Thyroid gland (tissue), 4 donors: ENCODE results near the gene PSMC3.

Experiments used
- POLR2A ChIP-seq, 2 donors: fragments of 450-650 bp; IDR thresholded peaks; one replicate each; pipeline ENCODE4 v1.6.1; 2017; ENCODE audit warnings: antibody characterized with exemption in 2 of 2, mild to moderate bottlenecking in 2 of 2, moderate library complexity in 1 of 2
- TF ChIP-seq, protein P1 (sequence below), 6 experiments: fragments of 200-600 bp in 3 of 6; fragments of 450-650 bp in 3 of 6; sonication (generic) in 3 of 6; IDR thresholded peaks; one replicate each; pipeline ENCODE4 v1.5.1; 2016 to 2019; ENCODE audit warnings: antibody characterized with exemption in 6 of 6, mild to moderate bottlenecking in 2 of 6, inconsistent platforms in 1 of 6, moderate library complexity in 1 of 6

DNA sequence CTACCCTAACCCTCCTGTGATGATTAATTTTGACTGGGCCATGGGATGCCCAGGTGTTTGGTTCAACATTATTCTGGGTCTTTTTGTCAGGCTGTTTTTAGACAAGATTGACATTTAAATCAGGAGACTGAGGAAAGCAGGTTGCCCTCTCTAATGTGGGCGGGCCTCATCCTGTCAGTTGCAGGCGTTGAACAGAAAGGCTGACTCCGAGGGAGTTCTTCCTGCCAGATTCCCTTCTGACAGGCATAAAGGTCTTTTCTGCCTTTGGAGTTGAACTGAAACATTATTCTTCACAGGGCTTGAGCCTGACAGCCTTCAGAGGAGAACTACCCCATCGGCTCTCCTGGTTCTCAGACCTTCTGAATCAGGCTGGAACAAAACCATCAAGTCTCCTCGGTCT, 4.3 kb upstream of the PSMC3 start:
- TF ChIP-seq, protein P1, sequence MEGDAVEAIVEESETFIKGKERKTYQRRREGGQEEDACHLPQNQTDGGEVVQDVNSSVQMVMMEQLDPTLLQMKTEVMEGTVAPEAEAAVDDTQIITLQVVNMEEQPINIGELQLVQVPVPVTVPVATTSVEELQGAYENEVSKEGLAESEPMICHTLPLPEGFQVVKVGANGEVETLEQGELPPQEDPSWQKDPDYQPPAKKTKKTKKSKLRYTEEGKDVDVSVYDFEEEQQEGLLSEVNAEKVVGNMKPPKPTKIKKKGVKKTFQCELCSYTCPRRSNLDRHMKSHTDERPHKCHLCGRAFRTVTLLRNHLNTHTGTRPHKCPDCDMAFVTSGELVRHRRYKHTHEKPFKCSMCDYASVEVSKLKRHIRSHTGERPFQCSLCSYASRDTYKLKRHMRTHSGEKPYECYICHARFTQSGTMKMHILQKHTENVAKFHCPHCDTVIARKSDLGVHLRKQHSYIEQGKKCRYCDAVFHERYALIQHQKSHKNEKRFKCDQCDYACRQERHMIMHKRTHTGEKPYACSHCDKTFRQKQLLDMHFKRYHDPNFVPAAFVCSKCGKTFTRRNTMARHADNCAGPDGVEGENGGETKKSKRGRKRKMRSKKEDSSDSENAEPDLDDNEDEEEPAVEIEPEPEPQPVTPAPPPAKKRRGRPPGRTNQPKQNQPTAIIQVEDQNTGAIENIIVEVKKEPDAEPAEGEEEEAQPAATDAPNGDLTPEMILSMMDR (IDR thresholded peaks at IDR 0.05) = no peak
- no peak for TF ChIP-seq POLR2A (IDR thresholded peaks at IDR 0.05)
